GM12872 (cell line): ENCODE measurements around the gene FCRL5.

Experiments used
- TF ChIP-seq, protein P1 (sequence below): IDR thresholded peaks from 3 replicates; pipeline ENCODE4 v1.5.1; 2011; ENCODE audit warnings: low read depth, mild to moderate bottlenecking, low read length, moderate library complexity; ENCODE audit not compliant: insufficient read depth

Gene FCRL5

DNA sequence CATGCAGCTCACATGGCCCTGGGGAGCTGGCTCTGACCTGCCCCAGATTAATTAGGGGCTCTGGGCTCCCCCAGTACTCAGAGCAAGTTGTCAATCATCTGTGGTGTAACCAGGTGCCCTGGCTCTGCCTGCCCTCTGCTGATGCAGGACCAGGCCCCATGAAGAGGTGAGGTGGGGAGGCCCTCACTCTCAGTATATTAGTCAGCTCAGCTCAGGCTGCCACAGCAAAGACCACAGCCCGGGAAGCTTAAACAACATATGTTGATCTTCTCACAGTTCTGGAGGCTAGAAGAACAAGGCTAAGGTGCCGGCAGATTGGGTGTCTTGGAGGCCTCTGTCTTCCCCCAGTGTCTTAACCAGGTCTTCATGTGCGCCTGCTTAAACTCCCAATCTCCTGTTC, 66.5 kb downstream of the FCRL5 start:
- TF ChIP-seq, protein P1, sequence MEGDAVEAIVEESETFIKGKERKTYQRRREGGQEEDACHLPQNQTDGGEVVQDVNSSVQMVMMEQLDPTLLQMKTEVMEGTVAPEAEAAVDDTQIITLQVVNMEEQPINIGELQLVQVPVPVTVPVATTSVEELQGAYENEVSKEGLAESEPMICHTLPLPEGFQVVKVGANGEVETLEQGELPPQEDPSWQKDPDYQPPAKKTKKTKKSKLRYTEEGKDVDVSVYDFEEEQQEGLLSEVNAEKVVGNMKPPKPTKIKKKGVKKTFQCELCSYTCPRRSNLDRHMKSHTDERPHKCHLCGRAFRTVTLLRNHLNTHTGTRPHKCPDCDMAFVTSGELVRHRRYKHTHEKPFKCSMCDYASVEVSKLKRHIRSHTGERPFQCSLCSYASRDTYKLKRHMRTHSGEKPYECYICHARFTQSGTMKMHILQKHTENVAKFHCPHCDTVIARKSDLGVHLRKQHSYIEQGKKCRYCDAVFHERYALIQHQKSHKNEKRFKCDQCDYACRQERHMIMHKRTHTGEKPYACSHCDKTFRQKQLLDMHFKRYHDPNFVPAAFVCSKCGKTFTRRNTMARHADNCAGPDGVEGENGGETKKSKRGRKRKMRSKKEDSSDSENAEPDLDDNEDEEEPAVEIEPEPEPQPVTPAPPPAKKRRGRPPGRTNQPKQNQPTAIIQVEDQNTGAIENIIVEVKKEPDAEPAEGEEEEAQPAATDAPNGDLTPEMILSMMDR, result no peak

DNA sequence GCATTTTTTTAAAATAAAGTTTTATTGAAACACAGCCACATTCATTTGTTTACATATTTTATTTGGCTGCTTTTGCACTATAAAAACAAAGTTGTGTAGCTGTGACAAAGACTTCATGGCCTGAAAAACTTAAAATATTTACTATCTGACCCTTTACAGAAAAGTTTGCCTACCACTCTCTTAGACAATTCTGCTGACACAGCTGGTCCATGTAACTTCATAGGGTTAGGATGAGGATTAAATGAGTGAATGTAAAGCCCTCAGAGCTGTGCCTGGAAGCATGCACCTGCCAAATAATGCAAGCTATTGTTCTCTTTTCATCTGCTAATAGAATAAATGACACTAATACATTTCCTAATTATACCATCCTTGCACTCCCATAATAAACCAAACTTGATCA, 67.7 kb downstream of the FCRL5 start:
- TF ChIP-seq, protein P1, result no peak

DNA sequence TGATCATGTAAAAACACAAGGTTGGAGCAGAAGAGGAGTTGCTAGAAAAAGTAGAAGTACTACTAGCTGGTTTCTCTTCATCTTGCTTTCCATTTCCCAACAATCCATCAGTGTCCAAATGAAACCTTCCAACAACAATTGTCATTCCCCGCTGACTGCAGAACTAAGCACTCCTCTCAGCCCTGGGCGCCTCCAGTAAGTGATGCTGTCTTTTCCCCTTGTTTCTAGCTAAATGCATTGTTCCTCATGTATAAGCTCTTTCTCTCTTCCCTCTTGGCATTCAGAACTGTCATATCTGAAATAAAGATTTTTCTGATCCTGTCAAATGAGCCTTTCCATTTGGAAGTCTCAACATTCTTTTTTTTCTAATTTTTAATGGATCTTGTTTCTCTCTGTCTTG, 68.7 kb downstream of the FCRL5 start:
- TF ChIP-seq, protein P1, result no peak

DNA sequence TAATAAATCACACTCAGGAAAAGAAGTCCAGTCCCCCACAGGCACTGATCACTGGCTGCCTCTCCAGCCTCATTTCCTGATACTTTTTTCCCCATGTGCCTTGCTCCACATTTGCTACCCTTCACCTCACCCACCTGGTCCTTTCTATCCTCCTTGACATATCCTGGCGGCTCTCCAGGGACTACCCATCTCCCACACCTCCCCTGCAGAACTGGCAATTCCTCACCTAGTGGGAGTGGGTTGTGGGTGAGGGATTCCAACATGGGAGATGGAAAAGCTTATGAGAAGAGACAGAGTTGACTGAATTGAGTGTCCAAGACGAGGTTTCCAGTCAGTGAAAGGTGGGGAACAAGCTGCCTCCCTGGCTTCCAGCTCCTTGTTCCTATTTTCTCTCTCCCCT, 69.6 kb downstream of the FCRL5 start:
- TF ChIP-seq, protein P1, result no peak

DNA sequence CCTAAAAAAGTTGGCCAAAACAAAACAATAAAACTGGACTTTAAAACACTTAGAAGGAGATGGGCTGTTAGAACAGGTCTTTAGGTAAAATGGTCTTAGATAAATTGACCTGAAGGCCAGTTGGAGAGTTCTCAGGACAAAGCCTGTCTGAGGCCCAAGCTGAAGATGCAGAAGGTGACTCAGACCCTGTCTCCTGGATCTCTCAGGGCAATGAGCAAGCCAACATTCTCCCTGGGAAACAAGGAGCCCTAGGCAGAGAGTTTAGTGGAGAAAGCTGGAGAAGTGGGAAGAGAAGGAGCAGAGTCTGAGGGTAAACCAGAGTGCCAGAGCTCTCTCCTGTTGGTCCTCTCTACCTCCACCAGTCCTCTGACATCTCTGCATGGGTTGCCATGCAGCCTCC, 70.1 kb downstream of the FCRL5 start:
- TF ChIP-seq, protein P1, result no peak

DNA sequence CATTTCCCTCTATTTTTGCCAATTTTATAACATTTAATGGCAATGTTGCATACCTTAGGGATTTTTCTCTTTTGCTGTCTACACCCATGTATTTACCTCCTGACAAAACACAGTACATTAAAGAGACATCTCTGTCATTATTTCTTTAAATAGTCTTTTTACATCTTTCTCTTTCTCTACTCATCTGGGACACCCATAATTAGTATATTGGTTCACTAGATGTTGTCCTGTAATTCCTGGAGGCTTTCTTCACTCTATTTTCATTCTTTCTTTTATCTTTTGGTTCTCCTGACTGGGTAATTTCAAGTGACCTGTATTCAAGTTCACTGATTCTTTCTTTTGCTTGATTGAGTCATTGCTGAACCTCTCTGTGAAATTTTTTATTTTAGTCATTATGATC, 74.3 kb downstream of the FCRL5 start:
- TF ChIP-seq, protein P1, result no peak

DNA sequence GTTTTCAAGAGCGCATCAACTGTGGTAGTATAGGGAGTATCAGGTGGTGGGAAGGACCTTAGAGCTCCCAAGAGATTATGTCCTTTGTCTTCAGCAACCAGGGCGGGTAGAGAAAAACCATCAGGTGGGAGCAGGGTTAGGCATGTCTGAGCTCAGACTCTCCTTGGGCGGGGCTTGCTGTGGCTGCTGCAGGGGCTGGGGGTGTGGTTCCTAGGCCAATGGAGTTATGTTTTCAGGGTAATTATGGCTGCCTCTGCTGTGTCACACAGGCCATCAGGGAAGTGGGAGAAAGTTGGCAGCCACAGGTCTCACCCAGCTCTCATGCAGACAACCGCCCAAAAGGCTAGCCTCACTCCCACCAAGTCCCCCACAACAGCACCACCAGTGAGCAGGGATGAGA, 74.9 kb downstream of the FCRL5 start:
- TF ChIP-seq, protein P1, result no peak

DNA sequence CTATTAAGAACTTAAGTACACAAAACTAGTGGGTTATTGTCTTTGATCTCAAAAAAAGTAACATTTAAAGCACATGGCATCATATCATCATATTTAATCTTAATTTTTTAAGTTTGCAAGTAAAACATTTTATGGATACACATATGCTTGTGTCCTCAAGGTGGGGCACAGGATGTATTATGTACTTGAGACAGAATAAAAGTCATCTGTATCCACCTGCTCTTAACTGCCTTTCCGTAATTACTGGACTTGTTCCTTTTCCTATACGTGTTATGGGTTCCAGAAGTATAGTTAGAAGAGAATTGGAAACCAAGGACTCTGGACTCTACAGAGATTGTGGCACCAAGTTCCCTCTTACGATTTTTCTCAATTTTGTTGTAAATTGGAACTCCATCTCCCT, 79.4 kb downstream of the FCRL5 start:
- TF ChIP-seq, protein P1, result no peak
